BE2C (cell line): ENCODE measurements around the gene METTL2A.
"Not testable (repeated sequence)": the region's sequence is repeated elsewhere in the genome, so short reads cannot be mapped to it uniquely, and the experiment has no call there.

Experiments
- DNase-seq: peaks from one replicate; pipeline ENCODE4 v3.0.0-alpha.2; 2020
- H3K27me3 ChIP-seq: fragments of 250-450 bp; sonication (Bioruptor Pico); 2 replicates; pipeline ENCODE4 v1.5.1; 2020; ENCODE audit warnings: mild to moderate bottlenecking
- H3K36me3 ChIP-seq: fragments of 250-450 bp; sonication (Bioruptor Pico); 2 replicates; pipeline ENCODE4 v1.5.1; 2020; ENCODE audit warnings: mild to moderate bottlenecking
- H3K4me1 ChIP-seq: fragments of 250-450 bp; sonication (Bioruptor Pico); 2 replicates; pipeline ENCODE4 v1.5.1; 2020
- H3K4me3 ChIP-seq: 2 replicates; pipeline ENCODE4 v1.5.1; 2011; ENCODE audit warnings: low read depth, low read length
- H3K9me3 ChIP-seq: fragments of 250-450 bp; sonication (Bioruptor Pico); 2 replicates; pipeline ENCODE4 v1.5.1; 2020
- TF ChIP-seq, protein P1 (sequence below): IDR thresholded peaks from 2 replicates; pipeline ENCODE4 v1.5.1; 2012; ENCODE audit warnings: mild to moderate bottlenecking, low read depth, low read length

METTL2A gene

DNA sequence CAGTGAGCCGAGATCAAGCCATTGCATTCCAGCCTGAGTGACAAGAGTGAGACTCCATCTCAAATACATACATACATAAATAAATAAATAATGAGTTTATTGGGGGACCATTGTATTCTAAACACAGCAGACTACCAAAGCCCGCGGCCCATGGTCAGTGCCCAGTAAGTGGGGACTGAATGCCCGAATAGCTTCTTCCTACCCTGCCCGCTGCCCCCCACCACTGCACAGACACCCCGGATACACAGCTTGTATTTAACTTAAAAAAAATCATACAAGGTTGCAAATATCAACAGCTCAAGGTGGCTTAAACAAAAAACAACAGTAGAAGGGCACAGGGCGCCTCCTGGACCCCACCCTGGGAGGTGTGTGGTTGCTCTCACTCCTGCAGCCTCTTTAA lies 32.3 kb downstream of the METTL2A start:
- Histone ChIP-seq H3K36me3 (no peaks in the 10 kb centered on the region), H3K4me1 (no peaks in the 10 kb centered on the region), H3K4me3 (no peak overlapping the region), H3K27me3 (no peaks in the 10 kb centered on the region), H3K9me3 (no peaks in the 10 kb centered on the region)
- TF ChIP-seq, protein P1, sequence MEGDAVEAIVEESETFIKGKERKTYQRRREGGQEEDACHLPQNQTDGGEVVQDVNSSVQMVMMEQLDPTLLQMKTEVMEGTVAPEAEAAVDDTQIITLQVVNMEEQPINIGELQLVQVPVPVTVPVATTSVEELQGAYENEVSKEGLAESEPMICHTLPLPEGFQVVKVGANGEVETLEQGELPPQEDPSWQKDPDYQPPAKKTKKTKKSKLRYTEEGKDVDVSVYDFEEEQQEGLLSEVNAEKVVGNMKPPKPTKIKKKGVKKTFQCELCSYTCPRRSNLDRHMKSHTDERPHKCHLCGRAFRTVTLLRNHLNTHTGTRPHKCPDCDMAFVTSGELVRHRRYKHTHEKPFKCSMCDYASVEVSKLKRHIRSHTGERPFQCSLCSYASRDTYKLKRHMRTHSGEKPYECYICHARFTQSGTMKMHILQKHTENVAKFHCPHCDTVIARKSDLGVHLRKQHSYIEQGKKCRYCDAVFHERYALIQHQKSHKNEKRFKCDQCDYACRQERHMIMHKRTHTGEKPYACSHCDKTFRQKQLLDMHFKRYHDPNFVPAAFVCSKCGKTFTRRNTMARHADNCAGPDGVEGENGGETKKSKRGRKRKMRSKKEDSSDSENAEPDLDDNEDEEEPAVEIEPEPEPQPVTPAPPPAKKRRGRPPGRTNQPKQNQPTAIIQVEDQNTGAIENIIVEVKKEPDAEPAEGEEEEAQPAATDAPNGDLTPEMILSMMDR, result no peak
- no peak for DNase-seq

DNA sequence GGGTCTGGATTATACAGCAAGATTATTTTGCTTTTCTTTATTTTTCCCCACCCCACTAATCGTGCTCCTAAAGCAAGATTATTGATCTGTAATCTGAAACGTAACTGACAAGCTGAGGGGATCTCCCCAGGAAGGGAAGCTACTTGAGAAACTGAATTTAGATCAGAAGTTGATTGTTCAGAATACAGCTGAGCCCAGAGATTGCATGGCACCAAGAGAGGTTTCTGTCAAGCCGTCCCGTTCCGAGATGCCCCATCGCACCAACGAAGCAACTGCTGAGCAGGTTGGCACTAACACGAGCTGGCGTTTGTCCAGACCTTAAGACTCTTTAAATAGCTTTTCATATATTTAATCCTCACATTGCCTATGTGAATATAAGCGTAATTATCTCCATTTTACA lies 34.8 kb downstream of the METTL2A start:
- H3K36me3 ChIP-seq, H3K27me3 ChIP-seq, H3K4me1 ChIP-seq, DNase-seq, H3K9me3 ChIP-seq, H3K4me3 ChIP-seq: not testable (repeated sequence)

DNA sequence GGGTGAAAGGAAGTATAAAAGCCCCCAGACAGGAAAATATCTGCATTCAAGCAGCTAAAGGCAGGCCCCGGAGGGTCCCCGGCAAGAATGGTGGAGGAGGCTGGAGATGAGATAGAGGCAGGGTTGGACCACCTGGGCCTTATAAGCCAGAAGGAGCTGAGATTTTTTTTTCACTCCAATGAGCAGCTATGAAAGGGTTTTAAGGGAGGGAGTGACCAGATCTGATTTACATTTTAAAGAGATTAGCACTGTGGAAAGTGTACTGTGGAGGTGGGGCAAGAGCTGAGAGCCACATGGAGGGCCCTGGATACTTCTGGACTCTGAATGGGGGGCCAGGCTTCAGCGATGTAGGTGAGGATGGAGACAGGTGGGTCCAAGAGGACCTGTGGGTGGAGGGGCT lies 40.7 kb downstream of the METTL2A start:
- not testable (repeated sequence) for DNase-seq, H3K36me3 ChIP-seq, H3K4me3 ChIP-seq, H3K9me3 ChIP-seq, H3K4me1 ChIP-seq, H3K27me3 ChIP-seq

DNA sequence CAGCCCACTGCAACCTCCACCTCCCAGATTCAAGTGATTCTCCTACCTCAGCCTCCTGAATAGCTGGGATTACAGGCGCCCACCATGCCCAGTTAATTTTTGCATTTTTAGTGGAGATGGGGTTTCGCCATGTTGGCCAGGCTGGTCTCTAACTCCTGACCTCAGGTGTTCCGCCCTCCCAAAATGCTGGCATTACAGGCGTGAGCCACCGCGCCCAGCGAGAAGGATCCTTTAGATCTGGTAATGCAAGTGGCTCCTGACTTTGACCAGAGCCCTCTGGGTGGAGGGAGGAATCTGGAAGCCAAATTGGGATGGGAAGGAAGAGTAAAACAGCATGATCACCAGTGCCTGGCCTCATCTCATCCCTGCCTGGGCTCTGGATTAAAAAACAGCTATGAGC lies 41.6 kb downstream of the METTL2A start:
- not testable (repeated sequence) for H3K27me3 ChIP-seq, DNase-seq

DNA sequence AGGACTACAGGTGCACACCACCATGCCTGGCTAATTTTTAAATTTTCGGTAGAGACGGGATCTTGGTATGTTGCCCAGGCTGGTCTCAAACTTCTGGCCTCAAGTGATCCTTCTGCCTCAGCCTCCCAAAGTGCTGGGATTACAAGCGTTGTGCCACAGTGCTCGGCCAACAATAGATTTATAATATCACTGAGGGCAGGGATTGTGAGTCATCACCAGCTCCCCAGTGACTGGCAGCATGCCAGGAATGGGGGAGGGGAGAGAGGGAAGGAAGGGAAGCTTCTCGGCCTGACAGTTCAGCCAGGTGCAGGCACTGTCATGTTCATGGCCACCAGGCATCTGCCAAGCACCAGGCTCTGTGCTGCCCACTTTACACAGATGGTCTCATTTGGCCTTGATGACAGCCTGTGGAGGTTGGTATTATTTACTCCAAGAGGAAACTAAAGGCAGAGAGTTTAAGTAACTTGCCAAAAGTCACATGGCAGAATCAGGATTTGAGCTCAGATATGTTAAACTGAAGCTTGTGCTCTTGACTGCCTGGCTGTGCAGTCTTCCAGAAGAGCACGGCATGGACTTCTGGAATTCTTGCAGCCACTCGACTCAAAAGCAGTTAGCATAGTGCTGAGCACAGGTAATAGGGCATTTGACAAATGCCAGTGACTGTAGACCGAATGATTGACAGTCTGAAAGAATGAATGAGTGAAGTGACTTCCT lies 47.1 kb downstream of the METTL2A start:
- peak; percentile 96 for DNase-seq
- not testable (repeated sequence) for H3K27me3 ChIP-seq, H3K36me3 ChIP-seq, H3K9me3 ChIP-seq, H3K4me1 ChIP-seq, H3K4me3 ChIP-seq

More for the DNA sequence above, 41.6 kb downstream of the METTL2A start:
- not testable (repeated sequence) for H3K9me3 ChIP-seq, H3K4me3 ChIP-seq, H3K4me1 ChIP-seq, H3K36me3 ChIP-seq

DNA sequence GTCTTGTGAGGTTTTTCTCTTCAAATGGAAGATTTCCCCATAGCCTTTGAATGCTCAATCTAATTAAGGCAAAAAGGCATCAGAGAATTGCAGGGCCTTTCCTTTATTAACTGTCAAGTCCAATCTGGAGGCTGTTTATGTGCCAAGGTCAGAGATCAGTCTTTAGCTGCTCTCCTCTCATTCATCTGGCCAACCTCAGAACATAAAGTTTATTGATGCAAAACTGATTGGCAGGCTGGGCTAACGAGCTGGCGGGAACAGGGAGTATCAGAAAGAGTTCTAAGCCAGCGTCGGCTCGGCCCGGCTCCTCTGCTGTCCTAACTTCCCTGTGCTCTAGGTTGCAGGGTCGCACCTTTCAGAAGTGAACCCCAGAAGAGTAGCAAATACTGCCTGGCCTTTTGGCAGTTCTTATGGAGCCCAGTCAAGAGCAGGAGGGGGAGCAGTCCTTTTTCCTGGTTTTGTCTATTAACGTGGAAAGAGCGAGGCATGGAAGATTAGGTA lies 47.7 kb downstream of the METTL2A start:
- H3K4me3 ChIP-seq, H3K36me3 ChIP-seq: not testable (repeated sequence)
- DNase-seq, result peak; percentile 9

DNA sequence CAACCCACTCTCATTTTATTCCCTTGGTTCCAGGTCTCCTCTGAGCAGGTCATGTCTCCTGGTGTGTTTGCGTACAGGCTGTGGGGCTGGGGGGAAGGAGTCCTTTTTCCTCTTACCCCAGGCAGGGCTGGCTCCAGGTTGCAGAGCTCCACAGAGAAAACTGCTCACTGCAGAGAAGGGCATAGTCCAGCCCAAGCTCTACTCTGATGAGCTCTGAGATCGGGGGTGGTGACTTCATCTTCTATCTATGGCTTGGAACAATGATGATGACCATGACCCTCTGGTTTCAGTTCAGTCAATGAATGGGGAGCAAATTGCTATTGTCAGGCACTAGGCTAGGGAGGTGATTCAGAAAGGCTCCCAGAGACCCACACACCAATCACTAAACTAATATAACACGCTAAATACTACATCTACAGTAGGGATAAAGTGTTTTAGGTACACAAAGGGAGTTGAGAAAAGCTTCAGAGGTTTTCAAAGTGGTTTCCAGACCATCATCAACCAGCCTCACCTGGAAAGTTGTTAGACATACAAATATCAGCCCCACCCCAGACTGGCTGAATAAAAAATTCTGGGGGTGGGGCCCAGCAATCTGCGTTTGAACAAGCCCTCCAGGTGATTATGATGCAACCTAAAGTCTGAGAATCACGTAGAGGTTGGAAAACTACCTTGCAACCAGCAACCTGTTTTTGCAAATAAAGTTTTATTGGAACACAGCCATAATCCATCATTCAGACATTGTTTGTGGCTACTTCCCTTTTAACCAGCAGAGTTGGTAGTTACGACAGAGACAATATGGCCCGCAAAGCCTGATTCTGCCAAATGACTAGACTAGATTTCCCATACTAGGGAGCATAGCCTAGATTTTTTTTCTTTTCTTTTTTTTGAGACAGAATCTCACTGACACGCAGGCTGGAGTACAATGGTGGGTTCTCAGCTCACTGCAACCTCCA lies 49.6 kb downstream of the METTL2A start:
- H3K4me1 ChIP-seq, result not testable (repeated sequence)

More for the DNA sequence above, 47.7 kb downstream of the METTL2A start:
- not testable (repeated sequence) for H3K27me3 ChIP-seq, H3K9me3 ChIP-seq, H3K4me1 ChIP-seq

DNA sequence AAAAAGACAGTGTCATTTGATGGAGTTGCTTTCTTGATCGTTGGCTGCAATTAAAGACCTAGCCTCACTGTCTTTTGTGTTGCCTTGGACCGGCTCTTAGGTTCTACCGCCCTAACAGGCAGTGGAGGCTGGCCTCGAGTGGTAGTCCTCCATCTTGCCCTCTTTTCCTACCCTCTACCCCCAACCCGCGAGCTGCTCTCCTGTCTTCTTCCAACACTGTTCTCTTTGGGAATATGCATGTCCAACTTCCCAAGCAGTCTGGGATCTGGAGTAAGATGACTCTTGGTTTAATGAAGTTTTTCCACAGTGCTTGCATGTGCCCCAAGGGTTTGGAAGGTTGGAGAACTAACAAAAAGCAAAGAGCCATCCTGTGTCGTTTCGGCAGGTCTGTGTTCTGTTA lies 53.4 kb downstream of the METTL2A start:
- not testable (repeated sequence) for H3K36me3 ChIP-seq, H3K4me1 ChIP-seq, H3K9me3 ChIP-seq, DNase-seq, H3K27me3 ChIP-seq
- peak overlapping the region; percentile 59 for H3K4me3 ChIP-seq

More for the DNA sequence above, 49.6 kb downstream of the METTL2A start:
- not testable (repeated sequence) for H3K4me3 ChIP-seq, DNase-seq, H3K36me3 ChIP-seq, H3K9me3 ChIP-seq, H3K27me3 ChIP-seq

DNA sequence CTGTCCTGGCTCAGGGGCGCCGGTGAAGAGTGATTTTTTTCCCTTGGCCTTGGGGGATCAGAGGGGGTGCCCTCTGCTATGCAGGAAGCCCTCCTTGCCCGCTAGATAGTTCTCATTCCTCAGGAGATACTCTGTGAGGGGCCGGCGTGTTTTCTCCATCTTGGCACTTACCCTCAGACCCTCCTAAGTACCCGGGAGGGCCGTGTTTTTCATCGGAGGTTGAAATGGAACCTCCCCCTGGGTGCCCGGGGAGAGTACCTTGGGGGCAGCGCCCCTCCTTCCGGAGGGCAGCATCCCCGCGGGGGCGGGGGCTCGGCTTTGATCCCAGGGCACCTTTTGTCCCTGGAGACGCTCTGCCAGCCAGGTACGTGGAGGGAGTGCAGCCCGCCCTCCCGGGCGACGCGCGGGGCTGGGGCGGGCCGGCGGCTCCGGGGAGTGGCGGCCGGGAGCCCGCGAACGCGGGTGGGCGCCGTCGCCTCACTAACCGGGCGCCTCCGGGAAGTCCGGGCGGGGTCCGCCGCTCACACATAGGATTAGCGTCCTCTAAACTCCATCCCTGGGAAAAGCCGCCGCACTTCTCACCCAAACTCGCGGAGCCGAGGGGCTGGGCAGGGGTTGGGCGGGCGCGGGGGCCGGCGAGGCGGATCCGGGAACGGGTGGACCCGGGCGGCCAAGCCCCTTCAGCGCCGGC lies 54.2 kb downstream of the METTL2A start:
- H3K36me3 ChIP-seq, H3K4me1 ChIP-seq, DNase-seq, H3K27me3 ChIP-seq, H3K9me3 ChIP-seq: not testable (repeated sequence)
- H3K4me3 ChIP-seq, result peak overlapping the region; percentile 59

DNA sequence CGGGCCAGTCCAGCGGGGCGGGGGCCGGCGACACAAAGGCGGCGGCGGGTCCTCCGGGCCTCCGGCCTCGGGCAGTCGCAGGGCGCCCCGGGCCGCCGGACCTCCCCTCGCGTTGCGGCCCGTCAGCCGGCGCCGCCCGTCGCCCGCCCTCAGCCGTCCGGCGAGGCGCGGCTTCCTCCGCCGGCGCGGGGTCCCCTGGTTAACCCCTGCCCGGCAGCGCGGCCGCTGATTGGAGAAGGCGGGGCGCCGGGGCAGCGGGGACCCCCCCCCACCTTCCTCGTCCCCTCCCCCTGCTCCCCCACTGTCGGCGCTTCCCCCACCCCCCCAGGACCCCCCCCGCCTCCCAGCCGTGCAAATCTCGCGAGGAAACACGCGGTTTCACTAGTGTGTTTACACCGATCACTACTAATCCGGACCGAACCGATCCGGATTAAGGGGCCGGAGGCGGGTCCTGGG lies 54.8 kb downstream of the METTL2A start, which contains the start of gene TLK2:
Gene TLK2, plus strand, starts transcription at position 402 of the 456 bp plus-strand sequence. CDS start 2,301 bp downstream, outside the sequence.
- Histone ChIP-seq H3K4me1 (no peaks in the 10 kb centered on the region; the same call in 1 of the 2 replicates), H3K9me3 (no peaks in the 10 kb centered on the region)
- peak; percentile 86 for DNase-seq

DNA sequence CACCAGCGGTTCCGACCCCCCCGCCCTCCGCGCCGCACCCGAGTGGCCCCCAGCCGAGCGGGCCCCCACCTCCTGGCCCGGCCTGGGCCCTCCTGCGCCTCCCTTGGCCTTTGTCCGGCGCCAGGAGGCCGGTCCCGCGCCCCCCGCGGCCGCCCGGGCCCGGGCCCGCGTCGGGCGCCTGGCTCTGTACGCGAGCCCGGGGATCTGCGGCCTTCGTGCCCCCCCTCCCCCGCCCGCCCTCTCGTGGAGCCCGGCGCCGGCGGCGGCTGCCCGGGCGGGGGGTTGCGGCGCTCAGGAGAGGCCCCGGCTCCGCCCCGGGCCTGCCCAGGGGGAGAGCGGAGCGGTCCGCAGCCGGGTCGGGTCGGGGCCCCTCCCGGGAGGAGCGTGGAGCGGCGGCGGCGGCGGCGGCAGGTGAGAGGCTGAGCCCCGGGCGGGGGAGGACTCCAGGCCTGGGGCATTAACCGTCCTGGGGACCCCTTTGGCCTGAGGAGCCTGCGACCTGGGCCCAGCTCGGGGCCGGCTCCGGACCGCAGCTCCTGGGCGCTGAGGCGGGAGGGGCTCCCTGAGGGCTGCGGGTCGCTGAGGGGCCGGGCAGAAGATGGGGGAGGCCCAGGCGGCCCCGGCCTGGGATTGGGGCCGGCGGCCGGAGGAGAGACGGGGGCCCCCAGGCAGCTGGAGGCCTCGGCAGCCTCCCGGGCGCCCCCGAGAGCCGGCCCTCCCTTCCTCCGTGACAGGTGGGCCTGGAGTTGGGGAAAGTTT lies 55.4 kb downstream of the METTL2A start:
- H3K36me3 ChIP-seq, H3K27me3 ChIP-seq, H3K9me3 ChIP-seq, H3K4me1 ChIP-seq: not testable (repeated sequence)
- peak overlapping the region; percentile 80 for H3K4me3 ChIP-seq
- DNase-seq, result peak; percentile 32

More for the DNA sequence above, 54.8 kb downstream of the METTL2A start, which contains the start of gene TLK2:
- Histone ChIP-seq H3K27me3 (no peaks in the 10 kb centered on the region), H3K36me3 (peaks cover 6% of the 10 kb centered on the region; the same call in 1 of the 2 replicates), H3K4me3 (peak within 1 kb of the TSS; percentile 80)
- TF ChIP-seq, protein P1, result no peak

DNA sequence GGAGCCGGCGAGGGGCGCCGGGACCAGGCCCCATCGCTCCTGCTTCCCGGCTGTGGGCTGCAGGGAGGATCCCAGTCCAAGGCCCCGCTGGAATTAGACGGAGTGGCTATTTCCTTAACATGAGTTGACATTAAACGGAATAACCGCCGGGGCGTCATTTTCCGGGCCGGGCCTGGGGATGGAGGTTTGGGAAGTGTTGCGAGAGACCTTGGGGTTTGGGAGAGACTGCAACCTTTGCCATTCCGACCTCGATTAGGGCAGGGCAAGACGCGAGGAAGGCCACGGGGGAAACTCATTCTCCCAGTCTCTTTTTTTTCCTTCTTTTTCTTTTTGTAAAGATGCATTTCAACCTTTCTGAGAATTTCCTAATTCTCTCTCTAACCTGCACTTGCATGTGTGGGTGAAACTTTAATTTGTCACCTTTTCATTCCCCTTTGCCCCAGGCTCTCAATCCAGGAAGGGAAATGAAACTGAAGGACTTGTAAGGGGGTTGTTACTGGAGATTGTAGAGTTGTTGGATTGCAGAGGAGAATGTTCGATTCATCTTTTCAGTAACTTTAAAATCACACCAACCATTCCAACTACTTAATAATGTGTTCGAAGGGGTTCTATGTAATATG lies 56.1 kb downstream of the METTL2A start:
- peak; percentile 23 for DNase-seq
- H3K4me1 ChIP-seq, H3K27me3 ChIP-seq, H3K36me3 ChIP-seq, H3K9me3 ChIP-seq: not testable (repeated sequence)
- H3K4me3 ChIP-seq, result peak overlapping the region; percentile 80
